GM12892 (cell line): Measurements from ENCODE around the gene RARB.

Experiments
- POLR2A ChIP-seq: IDR thresholded peaks from 2 replicates; pipeline ENCODE4 v1.6.1; 2011; ENCODE audit warnings: low read depth, low read length, control low read depth
- POLR2AphosphoS5 ChIP-seq: IDR thresholded peaks from 2 replicates; pipeline ENCODE4 v1.6.1; 2011; ENCODE audit warnings: low read depth, low read length, control low read depth
- TAF1 ChIP-seq: IDR thresholded peaks from 2 replicates; pipeline ENCODE4 v1.6.1; 2011; ENCODE audit warnings: low read depth, mild to moderate bottlenecking, control low read depth, low read length, borderline replicate concordance

DNA sequence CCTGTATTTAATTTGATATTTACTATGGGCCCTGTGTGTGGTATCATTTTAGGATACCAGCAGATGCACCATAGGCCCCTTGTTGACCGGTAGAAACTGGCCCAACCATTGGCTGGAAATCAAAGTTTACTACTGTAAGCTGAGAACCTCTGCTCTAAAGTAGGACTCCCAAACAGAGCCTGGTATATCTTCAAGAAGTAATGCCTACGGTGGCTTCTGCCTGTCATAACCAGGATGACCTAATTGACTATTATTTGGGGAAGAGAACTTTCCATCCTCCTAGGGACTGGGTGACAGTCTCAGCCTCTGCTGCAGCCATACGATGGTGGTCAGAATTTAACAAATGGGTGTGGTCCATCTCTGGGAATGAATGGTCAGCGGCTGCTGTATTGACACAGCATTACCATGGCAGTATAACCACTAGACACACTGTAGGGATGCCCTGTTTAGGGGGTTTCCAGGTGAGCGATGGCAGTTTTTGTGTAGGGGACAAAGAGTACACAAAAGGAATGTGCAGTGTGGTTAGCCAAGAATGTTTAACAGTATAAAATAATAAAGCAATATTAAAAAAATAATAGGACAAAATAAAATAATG lies 37.3 kb downstream of the RARB start:
- no peak for TF ChIP-seq POLR2AphosphoS5
- no peak for TF ChIP-seq POLR2A
- no peak for TF ChIP-seq TAF1
